ENCODE measurements around the gene FILIP1L. TPM values are rescaled to one million over a fixed set of nuclear protein-coding genes. Genes with fewer than 3 reads are reported as not detected.

FILIP1L gene
- total and polyA plus RNA-seq, 2 of the 13 experiments (the other 11 are each of a cell fraction or from before 2014, with no cell fraction given): 8.1 to 187 TPM

GRCh38 chr3:99920481-99921376, 193.6 kb downstream of the FILIP1L start (continued):
- TF ChIP-seq MBD4 (IDR thresholded peaks at IDR 0.05; ENCODE audit: borderline replicate concordance, low read length): no peak
- no peak for TF ChIP-seq ZNF839 (CRISPR knock-in tag; IDR thresholded peaks at IDR 0.05; ENCODE audit: borderline replicate concordance)
- no peak for TF ChIP-seq ZNF550 (CRISPR knock-in tag; IDR thresholded peaks at IDR 0.05; ENCODE audit: borderline replicate concordance)
- peak; percentile 81 for TF ChIP-seq ZNF800 (CRISPR knock-in tag; IDR thresholded peaks at IDR 0.05)
- TF ChIP-seq SP5 (CRISPR knock-in tag; IDR thresholded peaks at IDR 0.05; ENCODE audit: borderline replicate concordance, low read depth): peak; percentile 82
- TF ChIP-seq SOX5 (CRISPR knock-in tag; IDR thresholded peaks at IDR 0.05; ENCODE audit: borderline replicate concordance): peak; percentile 93; the same call in 1 of the 2 replicates
- TF ChIP-seq CREBL2 (CRISPR knock-in tag; IDR thresholded peaks at IDR 0.05; ENCODE audit: borderline replicate concordance): no peak
- TF ChIP-seq GABPB1 (CRISPR knock-in tag; IDR thresholded peaks at IDR 0.05): peak; percentile 44; the same call in 1 of the 2 replicates
- peak; percentile 41; the same call in 1 of the 2 replicates for TF ChIP-seq ZBTB33 (CRISPR knock-in tag; IDR thresholded peaks at IDR 0.05)
- TF ChIP-seq MXI1 (IDR thresholded peaks at IDR 0.05; ENCODE audit: borderline replicate concordance, low read depth, low read length): peak; percentile 54; the same call in 1 of the 3 replicates
- 0 out of 2 replicates have a peak, but pooled peaks have one; percentile 25 for TF ChIP-seq SIX1 (CRISPR knock-in tag; IDR thresholded peaks at IDR 0.05; ENCODE audit: borderline replicate concordance)
- TF ChIP-seq ZNF709 (CRISPR knock-in tag; IDR thresholded peaks at IDR 0.05): peak; percentile 63; the same call in 1 of the 2 replicates
- TF ChIP-seq LCORL (IDR thresholded peaks at IDR 0.05): no peak
- peak; percentile 62; the same call in 1 of the 2 replicates for TF ChIP-seq LCORL (CRISPR knock-in tag; IDR thresholded peaks at IDR 0.05)
- TF ChIP-seq ZNF281 (CRISPR knock-in tag; IDR thresholded peaks at IDR 0.05; ENCODE audit: borderline replicate concordance): peak; percentile 92
- TF ChIP-seq ZNF331 (CRISPR knock-in tag; IDR thresholded peaks at IDR 0.05): peak; percentile 56; the same call in 1 of the 2 replicates
- TF ChIP-seq ZNF775 (CRISPR knock-in tag; IDR thresholded peaks at IDR 0.05; ENCODE audit: borderline replicate concordance): peak; percentile 29; the same call in 1 of the 2 replicates
- no peak; the same call in 1 of the 2 replicates for TF ChIP-seq WIZ (CRISPR knock-in tag; IDR thresholded peaks at IDR 0.05)
- 0 out of 2 replicates have a peak, but pooled peaks have one; percentile 25 for TF ChIP-seq SALL2 (CRISPR knock-in tag; IDR thresholded peaks at IDR 0.05)
- TF ChIP-seq ELF3 (CRISPR knock-in tag; IDR thresholded peaks at IDR 0.05): peak; percentile 94
- TF ChIP-seq TEAD3 (CRISPR knock-in tag; optimal IDR thresholded peaks at IDR 0.05; ENCODE audit: borderline replicate concordance): peak; percentile 53
- TF ChIP-seq SPEN (CRISPR knock-in tag; IDR thresholded peaks at IDR 0.05; ENCODE audit: low read depth): peak; percentile 56; the same call in 1 of the 2 replicates
- peak; percentile 79 for TF ChIP-seq IRF2 (CRISPR knock-in tag; IDR thresholded peaks at IDR 0.05)

Data from HepG2 (cell line).